ENCODE results near the gene PBX3.

PBX3 gene

DNA sequence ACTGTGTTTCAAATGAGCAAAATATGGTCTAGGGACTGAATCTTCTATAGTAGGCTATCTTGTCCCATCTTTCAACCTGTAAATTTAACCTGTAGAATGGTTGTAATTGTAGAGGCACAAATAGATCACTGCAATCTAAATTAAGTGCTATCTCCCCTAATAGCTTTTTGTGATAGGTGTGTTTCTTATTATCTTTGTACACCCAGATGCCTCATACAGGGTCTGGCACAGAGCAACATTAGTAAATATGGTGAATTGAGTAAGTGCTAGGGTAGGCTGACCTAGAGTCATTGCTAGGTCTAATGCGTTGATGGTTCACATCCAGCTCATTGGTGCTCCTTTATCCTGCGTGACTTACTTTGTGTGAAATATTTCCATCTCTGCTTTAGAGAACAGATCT is 100.6 kb downstream of the PBX3 start:
- no peak for DNase-seq (ENCODE audit: low read depth)

DNA sequence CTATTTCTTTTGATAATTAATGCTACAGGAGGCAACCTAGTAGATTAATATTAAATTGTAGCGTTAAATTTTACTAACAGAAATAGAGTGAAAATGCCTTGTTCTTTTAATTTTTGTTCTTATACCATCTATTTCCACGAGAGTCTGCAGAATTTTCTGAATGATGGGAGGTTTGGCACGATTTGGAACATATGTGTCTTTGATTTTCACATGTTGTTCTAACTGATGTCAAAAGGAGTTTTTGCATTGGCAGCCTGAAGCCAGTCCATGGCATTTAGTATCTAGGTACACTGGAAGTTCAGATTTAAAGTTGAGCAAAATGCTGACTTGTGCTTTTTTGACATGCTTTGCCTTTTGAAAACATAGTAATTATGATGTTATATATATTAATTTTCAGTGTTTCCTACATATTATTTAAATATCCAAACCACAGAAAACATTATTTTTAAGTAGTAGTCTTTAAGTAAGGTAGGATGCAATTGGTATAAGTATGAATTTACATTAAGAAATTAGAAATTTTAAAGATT is 103.0 kb downstream of the PBX3 start:
- DNase-seq (ENCODE audit: low read depth) = no peak
- TF ChIP-seq, protein P1, sequence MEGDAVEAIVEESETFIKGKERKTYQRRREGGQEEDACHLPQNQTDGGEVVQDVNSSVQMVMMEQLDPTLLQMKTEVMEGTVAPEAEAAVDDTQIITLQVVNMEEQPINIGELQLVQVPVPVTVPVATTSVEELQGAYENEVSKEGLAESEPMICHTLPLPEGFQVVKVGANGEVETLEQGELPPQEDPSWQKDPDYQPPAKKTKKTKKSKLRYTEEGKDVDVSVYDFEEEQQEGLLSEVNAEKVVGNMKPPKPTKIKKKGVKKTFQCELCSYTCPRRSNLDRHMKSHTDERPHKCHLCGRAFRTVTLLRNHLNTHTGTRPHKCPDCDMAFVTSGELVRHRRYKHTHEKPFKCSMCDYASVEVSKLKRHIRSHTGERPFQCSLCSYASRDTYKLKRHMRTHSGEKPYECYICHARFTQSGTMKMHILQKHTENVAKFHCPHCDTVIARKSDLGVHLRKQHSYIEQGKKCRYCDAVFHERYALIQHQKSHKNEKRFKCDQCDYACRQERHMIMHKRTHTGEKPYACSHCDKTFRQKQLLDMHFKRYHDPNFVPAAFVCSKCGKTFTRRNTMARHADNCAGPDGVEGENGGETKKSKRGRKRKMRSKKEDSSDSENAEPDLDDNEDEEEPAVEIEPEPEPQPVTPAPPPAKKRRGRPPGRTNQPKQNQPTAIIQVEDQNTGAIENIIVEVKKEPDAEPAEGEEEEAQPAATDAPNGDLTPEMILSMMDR (IDR thresholded peaks at IDR 0.05; ENCODE audit: insufficient read depth, low read depth, low read length, missing control alignments) = no peak
- H3K4me3 ChIP-seq (ENCODE audit: low read depth, low read length) = no peak overlapping the region

More for the DNA sequence above, 100.6 kb downstream of the PBX3 start:
- no peak overlapping the region for H3K4me3 ChIP-seq (ENCODE audit: low read depth, low read length)
- TF ChIP-seq, protein P1 (IDR thresholded peaks at IDR 0.05; ENCODE audit: insufficient read depth, low read depth, low read length, missing control alignments) = no peak

DNA sequence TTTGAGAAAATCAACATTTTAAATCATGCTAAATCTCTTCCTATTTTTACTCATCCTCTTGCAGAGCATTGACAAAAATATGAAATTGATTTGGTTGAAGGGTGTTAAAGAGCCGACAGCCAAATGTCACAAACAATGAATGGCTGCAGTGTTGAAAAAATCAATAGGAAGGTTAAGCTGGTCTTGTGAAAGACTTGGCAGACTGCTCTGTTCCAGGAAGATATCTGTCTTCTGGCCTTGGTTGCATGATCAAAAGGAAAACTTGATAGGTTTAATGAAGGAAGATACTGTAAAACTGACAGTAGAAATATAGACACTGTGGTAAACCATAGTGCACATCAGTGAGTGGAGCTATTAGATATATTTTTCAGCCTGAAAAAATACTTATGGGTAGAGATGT is 103.6 kb downstream of the PBX3 start:
- TF ChIP-seq, protein P1 (IDR thresholded peaks at IDR 0.05; ENCODE audit: insufficient read depth, low read depth, low read length, missing control alignments) = no peak
- DNase-seq (ENCODE audit: low read depth) = no peak
- no peak overlapping the region for H3K4me3 ChIP-seq (ENCODE audit: low read depth, low read length)

DNA sequence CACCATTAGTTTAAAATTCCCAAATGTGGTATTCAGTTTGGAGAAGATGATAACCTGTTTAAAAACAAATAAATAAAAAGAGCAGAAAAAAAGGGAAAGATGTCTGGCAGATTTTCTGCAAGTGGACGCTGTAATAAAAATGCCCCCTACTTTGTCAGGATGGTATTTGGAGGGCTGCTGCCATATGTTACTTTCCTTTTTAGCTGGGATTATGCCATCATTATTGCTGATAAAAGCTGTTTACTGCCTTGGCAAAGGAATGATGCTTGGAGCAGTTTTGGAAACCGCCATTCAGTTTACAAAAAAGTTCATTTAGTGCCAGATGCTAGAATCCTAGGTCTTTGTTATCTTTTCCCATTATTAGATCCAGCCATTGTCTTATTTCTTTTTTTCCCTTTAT is 104.8 kb downstream of the PBX3 start:
- no peak overlapping the region for H3K4me3 ChIP-seq (ENCODE audit: low read depth, low read length)
- TF ChIP-seq, protein P1 (IDR thresholded peaks at IDR 0.05; ENCODE audit: insufficient read depth, low read depth, low read length, missing control alignments) = no peak
- DNase-seq (ENCODE audit: low read depth) = no peak

DNA sequence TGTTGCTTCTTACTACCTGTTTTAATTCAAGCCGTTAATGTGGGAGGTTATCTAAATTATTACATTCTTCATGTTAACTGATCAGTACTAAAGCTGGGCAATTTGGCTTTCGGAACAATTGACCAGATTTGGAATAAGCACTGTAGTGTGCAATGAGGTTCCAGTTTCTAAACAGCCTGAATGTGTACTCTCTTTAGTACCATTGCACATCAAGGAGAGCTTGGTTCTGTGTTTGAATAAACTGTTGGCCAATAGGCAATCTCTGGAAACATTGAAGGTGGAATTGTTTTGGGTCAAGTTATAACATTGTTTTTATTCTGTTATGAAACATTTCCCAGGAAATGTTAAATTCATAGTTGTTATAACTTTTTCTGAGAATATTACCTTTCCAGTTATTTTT is 105.2 kb downstream of the PBX3 start:
- TF ChIP-seq, protein P1 (IDR thresholded peaks at IDR 0.05; ENCODE audit: insufficient read depth, low read depth, low read length, missing control alignments) = no peak
- DNase-seq (ENCODE audit: low read depth) = no peak
- H3K4me3 ChIP-seq (ENCODE audit: low read depth, low read length) = no peak overlapping the region

DNA sequence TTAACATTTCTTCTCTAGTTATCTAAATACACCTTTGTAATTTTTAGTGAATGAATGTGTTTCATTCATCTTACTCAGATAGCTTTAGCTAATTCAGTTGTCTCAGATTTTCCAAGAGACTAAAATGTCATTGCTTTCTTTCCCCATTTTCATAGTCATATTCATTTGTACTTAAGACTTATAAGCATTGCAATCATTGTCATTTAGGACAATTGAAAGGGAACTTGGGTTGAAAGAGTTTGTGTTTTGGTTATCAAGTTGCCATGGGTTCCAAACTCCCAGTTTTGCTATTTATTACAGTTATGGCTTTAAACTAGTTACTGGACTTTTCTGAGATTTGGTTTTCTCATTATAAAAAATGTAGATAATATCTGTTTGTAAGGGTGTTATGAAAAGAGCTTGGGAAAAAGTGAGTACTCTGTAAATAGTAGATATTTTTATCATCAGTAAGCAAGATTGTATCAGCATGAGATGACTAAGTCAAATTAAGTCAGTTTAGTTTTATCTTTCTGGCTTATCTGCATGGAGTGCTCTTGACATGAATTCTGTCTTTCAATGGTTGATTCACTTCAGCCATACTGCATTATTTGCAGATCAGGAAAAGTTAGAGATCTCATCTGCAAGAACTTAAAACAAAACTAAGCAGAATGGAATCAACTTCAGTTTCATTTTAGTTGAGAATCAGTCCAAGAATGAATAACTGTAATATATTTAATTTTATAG is 107.5 kb downstream of the PBX3 start:
- H3K4me3 ChIP-seq (ENCODE audit: low read depth, low read length) = no peak overlapping the region
- DNase-seq (ENCODE audit: low read depth) = no peak
- TF ChIP-seq, protein P1 (IDR thresholded peaks at IDR 0.05; ENCODE audit: insufficient read depth, low read depth, low read length, missing control alignments) = no peak

DNA sequence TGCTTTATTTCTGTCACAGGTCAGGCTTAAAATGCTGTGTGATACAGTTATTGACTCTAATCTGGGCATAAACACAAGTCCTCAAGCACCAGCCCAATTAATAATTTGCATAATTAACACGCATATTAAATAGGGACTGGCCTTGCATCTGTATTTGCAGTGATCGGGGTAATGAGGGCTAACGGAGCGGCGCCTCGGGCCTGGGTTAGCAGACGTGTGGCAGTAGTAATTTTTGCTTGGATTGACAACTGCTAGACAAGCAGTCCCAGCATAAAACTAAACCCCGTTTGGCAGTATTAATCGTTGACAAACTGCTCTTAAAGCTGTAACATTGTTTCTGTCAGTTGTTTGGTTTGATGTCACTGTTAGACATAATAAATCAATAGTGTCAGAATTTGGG is 109.2 kb downstream of the PBX3 start:
- DNase-seq (ENCODE audit: low read depth) = no peak
- H3K4me3 ChIP-seq (ENCODE audit: low read depth, low read length) = no peak overlapping the region

More for the DNA sequence above, 109.2 kb downstream of the PBX3 start:
- TF ChIP-seq, protein P1 (IDR thresholded peaks at IDR 0.05; ENCODE audit: insufficient read depth, low read depth, low read length, missing control alignments) = no peak
